NCI-H460 (cell line): Measurements from ENCODE around the gene RCL1. TPM values are rescaled to one million over a fixed set of nuclear protein-coding genes. Genes with fewer than 3 reads are reported as not detected.
"Not testable (repeated sequence)": the region's sequence is repeated elsewhere in the genome, so short reads cannot be mapped to it uniquely, and the experiment has no call there.

Experiments used
- DNase-seq: peaks from one replicate; pipeline ENCODE4 v3.0.0-alpha.2; 2016; ENCODE audit warnings: low read depth; ENCODE audit errors: extremely low read depth
- total RNA-seq: library from RNA; depleted of rRNA; stranded (reverse); fragments of >200 nt; shearing (Covaris generic); gene quantifications from 2 replicates; pipeline ENCODE4 v1.2.3, GENCODE V29; 2014

RCL1 gene
- total RNA-seq, 1 experiment from 2014 or later, result 22.1 TPM

DNA sequence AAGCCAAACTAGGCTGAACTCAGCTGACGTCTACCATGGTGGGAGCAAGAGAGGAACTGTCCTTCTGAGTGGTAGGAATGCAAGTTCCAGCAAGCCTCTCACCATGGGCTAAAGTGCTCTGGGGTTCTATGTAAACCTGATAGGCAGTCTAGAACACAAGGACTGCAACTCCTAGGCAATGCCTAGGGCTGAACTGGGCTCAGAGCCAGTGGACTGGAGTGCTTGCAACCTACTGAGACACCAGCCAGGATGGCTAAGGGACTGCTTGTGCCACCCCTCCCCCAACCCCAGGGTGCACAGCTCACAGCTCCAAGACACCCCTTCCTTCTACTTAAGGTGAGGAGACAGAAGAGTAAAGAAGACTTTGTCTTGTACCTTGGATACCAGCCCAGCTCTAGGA, 12.1 kb upstream of the RCL1 start:
- no peak for DNase-seq

DNA sequence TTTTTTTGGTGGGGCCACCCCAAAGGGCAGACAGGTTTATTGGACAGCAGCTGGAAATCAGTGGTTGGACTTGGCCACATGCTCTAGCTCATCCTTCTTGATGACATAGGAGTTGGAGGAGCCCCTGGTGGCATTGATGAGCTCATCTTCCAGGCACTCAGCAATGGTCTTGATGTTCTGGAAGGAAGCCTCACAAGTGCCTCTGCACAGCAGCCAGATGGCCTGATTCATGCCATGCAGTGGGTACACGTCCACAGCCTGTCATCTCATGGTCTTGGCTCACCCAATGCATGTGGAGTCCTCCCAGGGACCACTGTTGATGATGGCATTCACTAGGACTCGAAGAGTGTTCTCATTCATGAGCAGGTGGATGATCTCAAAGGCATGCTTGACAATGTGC, 11.3 kb upstream of the RCL1 start:
- DNase-seq, result no peak

DNA sequence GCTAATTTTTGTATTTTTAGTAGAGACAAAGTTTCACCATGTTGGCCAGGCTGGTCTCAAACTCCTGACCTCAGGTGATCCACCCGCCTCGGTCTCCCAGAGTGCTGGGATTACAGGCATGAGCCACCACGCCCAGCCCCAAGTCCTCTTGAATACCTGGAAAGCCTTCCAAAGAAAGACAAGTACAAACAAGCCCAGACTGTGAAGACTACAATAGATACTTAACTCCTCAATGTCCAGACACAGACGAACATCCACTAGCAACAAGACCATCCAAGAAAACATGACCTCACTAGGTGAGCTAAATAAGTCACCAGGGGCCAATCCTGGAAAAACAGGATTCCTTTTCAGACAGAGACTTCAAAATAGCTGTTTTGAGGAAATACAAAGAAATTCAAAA, 9.6 kb upstream of the RCL1 start:
- DNase-seq, result not testable (repeated sequence)

DNA sequence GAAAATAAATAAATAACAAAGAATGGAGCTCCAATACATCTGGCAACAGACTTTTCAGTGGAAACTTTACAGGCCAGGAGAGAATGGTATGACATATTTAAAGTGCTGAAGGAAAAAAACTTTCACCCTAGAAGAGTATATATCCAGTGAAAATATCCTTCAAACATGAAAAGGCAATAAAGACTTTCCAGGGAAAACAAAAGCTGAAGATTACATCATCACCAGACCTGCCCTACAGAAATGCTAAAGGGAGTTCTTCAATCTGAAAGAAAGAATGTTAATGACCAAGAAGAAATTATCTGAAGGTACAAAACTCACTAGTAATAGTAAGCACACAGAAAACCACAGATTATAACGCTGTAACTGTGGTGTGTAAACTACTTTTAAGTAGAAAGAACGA, 8.3 kb upstream of the RCL1 start:
- no peak for DNase-seq

DNA sequence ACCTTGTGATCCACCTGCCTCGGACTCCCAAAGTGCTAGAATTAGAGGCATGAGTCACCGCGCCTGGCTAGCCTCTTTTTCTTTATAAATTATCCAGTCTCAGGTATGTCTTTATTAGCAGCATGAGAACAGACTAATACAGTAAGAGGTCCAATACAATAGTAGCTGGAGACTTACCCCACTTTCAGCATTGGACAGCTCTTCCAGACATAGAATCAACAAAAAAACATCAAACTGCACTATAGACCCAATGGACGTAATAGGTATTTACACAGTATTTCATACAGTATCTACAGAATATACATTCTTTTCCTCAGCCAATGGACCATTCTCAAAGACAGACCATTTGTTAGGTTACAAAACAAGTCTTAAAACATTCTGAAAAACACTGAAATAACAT, 6.1 kb upstream of the RCL1 start:
- DNase-seq, result no peak

DNA sequence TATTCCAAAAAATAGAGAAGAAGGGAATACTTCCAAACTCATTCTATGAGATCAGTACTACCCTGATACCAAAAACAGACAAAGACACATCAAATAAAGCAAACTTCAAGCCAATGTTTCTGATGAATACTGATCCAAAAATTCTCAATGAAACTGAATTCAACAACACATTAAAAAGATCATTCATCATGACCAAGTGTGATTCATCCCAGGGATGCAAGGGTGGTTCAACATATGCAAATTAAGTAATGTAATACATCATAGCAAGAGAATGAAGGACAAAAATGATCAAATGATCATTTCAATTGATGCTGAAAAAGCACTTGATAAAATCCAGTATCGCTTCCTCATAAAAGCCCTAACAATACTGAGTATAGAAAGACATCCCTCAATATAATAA, 4.9 kb upstream of the RCL1 start:
- no peak for DNase-seq

DNA sequence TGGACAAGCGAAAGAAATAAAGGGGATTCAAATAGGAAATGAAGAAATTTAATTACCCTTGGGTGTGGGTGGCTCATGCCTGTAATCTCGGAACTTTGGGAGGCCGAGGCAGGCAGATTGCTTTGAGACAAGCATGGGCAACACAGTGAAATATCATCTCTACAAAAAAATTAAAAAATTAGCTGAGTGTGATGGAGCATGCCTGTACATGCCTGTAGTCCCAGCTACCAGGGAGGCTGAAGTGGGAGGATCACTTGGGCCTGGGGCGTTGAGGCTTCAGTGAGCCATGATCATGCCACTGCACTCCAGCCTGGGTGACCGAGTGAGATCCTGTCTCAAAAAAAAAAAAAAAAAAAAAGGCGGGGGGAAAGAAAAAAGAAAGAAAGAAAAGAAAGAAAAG, 4.0 kb upstream of the RCL1 start:
- DNase-seq, result no peak

DNA sequence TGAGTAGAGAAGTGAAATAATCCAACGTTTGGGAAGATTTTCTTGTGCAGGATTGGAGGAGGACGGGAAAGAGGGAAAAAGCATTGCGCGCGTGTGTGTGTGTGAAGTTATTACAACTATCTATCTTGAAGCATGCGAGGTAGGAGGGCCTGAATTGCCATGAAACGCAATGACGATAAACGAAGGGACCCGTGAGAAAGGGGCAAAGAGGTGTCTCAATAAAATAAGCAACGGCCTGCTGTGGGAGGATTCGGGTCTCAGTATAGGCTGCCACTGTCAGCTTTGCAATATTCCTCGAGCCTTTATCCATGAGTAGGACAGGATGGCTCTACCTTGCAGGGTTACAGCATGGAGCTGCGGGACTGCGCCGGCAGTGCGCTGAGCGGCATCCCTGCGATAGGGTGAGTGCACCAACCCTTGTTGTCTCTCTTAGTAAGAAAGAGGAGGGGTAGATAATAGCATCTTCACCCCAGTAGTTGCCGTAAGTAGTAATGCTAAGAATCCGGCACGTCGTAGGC, 631 bp upstream of the RCL1 start:
- no peak for DNase-seq

DNA sequence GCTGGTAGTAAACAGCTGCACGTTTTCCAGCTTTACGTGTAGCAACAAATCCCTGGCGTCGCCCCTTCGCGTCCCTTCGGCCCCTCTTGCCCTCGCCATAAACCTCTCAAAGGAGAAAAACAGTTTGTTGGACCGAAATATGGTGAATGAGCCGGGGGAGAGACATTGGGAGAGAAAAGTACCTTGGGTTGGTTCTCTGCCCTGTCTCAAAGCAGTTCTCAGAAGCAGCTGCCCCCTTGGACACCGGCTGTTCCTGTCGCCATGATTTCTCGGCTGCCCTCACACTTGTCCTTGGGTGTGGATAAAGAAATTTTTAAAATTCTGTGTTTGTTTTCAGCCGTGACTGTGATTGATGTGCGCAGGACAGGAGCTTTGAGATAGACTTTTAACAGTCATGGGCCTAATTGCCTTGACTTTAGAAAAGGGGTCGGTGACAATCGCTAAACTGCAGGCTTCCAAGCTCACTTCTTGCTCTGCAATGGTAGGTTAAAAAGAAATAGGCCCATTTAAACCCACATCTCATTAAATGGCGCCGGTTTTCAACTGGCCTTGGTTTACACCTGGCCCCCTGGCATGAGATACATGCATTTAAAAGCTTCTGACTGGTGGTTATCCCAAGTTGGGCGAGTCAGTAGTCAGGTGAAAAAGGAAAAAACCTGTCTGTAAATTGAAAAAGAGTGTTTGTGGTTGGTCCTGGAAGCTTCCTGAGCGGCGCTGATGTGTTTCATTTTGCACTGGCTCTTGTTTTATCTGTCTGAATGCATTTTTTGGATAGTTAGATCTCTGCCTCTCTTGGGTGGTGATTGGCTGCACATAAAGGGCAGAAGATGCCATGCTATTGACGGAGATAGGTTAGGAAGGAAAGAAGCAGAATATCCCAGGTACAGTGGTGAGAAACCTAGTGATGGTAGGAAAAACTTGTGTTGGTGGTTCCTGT, 983 bp downstream of the RCL1 start:
- DNase-seq, result no peak

DNA sequence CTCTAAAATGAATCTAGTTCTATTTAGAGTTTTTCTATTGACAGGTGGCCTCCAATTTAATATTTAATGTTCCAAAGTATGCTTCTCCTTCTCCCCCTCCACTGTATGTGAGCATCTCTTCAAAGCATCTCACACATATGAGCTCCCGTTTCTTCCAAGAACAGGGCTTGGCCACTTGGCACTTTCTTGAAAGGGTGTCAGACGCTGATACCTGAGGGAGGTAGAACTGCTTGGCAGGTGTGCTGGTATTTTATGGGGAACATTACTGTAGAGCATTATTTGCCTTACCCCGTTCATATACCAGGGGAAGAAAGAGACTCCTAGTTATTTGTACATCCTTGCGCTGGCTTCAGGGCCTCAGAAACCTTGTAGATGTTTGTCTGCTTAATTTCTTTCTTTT, 1.9 kb downstream of the RCL1 start:
- no peak for DNase-seq

DNA sequence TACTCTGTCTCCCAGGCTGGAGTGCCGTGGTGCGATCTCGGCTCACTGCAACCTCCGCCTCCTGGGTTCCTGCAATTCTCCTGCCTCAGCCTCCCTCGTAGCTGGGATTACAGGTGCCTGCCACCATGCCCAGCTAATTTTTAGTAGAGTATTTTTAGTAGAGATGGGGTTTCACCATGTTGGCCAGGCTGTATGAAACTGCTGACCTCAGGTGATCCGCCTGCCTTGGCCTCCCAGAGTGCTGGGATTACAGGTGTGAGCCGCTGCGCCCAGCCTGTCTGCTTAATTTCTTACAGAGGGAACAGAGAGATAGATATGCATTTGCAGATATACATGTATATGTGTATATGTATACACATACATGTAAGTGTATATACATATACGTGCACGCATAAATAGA, 2.4 kb downstream of the RCL1 start:
- not testable (repeated sequence) for DNase-seq

DNA sequence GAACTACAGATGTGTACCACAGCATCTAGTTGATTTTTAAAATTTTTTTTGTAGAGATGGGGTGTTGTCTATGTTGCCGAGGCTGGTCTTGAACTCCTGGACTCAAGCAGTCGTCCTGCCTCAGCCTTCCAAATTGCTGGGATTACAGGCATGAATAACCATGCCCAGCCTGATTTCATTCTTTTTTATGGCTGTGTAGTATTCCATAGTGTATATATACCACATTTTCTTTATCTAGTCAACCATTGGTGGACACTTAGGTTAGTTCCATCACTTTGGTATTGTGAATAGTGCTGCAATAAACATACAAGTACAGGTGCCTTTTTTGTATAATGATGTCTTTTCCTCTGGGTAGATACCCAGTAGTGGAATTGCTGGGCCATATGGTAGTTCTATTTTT, 3.8 kb downstream of the RCL1 start:
- no peak for DNase-seq

DNA sequence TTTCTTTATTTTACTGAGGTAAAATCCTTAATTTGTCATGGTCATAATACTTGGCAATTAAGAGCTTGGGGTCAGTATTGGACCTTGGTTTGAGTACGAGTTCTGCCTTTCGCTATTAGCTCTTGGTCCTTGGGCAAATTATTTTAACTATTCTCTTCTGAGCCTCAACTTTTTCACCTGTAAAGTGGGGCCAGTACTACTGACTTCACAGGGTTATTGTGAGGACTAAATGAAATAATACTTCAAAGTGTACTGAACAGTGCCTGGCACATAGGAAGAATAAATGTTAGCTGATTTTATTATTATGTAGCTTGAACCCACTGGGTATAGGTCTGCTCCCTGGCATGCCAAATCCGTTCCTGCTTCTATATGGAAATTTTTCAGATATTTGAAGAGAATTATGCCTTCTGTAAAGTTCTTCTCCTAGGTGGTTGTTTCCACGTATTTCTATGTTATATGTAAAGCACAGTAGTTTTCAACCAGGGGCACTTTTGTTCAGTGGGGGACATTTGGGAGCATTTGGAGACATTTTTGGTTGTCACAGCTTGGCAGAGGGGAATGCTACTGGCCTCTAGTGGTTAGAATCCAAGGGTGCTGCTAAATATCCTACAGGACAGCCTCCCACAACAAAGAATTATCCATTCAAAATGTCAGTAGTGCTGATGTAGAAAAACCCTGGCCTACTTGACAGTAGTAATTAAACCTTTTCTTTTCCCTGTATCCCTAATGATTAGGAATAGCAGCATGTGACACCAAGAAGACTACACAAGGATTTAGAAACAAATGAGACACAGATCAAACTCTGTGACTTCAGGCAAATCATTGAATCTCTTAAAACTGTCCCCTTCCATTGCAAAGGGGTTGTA, 4.5 kb downstream of the RCL1 start:
- DNase-seq, result no peak

DNA sequence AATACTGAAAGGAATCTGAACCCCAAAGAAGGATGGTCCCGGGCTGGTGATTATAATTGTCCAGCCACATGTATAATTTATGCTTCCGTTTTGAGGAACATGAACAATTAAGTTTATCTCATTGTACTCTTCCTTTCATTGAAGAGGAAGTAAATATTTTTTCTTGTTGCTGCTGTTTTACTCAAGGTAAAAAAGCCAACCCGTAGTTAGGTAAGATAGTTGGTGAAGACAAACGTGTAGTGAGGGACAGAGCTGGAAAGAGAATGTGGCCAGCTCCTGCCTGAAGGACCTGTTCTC, 5.1 kb downstream of the RCL1 start:
- no peak for DNase-seq

DNA sequence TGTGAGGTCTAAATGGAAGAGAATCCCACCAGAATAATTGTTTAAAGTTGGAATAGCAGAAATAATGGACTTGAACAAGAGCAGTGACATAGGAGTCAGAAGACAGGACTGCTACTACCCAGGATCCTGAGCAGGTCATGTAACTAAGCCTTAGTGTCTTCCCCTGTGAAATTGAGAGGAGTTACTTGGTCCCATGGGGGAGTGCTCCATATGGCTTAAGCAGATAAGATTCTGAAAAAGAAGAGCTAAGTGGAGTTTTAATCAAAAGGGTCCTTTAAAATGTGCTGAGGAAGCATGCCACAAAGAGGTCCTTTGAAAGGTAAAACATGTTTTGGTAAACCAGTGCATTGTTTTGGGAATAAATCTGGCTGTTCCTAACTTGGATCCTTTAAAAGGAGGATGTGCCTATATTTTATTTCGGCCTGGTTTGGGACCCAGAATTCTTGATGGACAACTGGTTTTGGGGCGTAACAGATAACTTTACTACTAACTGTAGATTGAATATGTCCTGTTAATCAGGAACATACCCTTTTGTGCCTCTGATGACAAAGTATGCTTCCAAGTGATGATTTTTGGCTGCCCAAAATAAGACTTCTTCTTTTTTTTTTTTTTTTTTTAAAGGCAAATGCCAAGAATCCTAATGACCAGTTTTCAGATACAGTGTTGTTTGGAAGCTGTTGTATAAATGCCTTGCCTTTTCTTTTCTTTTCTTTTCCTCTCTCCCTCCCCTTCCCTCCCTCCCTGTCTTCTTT, 5.7 kb downstream of the RCL1 start:
- DNase-seq, result no peak

DNA sequence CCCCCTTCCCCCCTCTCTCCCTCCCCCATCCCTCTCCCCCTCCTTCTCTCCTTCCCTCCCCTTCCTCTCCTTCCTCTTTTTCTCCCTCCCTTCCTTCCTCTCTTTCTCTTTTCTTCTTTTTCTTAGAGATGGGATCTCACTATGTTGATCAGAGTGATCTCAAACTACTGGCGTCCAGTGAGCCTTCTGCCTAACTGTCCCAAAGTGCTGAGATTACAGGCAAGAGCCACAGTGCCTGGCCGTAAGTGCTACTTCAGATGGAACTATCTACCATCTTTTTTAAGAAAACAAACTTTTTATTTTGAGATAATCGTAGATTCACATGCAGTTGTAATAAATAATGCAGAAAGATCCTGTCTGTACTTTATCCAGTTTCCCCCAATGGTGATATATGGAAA, 6.3 kb downstream of the RCL1 start:
- DNase-seq, result no peak

DNA sequence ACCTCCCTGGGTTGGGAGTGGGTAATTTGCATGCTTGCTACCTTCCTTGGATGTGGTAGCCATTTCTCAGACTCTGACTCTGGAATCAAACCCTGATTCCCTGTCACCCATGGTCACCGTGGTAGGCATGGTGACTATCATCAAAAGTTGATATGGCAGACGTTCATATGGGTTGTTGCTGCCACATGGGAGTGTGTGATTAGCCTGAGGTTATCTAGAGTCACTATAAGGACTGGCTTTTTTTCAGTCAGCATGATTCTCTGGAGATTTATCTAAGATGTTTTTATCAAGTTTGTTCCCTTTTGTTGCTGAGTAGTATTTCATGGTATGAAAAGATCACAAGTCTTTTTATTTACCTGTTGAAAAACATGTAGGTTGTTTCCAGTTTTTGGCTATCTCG, 7.0 kb downstream of the RCL1 start:
- DNase-seq, result no peak

DNA sequence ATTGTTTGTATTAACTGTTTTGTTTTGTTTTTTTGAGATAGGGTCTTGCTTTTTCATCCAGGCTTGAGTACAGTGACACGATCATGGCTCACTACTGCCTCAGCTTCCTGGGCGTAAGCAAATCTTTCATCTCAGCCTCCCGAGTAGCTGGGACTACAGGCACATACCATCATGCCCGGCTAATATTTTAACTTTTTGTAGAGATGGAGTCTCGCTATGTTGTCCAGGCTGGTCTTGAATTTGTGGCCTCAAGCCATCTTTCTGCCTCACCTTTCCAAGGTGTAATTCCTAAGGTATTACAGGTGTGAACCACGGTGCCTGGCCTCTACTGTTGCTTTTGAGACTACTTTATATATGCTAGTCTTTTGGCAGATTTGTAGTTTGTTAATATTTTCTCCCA, 8.4 kb downstream of the RCL1 start:
- DNase-seq, result no peak

DNA sequence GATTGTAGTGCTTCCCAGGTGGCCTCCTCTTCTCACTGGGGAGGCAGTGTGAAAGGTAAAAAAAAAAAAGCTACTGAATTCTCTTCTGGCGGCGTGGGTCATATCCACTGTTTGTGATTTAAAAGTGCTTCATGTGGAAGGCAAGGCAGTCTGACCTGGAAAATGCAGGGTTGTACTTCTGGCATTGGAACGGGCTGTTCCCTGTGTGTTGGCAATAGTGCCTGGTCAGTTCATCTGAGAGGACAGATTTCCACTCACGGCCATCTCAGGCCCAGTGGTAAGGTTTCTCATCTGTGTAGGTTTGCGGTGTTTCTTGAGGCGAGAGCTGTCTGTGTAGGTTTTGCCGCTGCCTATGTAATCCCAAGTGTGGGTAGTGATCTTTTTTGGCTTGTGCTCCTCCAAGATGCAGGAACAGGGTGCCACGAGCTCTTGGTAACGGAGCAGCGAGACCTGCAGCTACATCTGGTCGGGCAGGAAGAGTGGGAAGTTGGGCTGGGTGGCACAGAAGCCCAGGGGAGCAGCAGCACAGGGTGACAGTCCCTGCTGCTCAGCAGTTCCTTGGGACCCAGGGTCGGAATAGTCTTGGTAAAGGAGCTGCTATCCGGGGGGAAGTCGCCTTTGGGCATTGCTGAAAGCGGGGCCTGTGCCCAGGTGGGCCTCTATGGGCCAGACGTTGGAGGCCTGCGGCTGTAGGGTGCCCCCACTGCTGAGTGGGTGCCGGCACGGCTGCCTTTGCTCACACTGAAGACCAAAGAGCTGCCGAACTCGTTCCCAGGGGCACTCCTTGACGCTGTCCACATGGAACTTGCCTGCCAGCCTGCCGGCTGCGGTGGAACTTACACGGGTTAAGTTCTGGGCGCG, 11.2 kb downstream of the RCL1 start:
- no peak for DNase-seq

DNA sequence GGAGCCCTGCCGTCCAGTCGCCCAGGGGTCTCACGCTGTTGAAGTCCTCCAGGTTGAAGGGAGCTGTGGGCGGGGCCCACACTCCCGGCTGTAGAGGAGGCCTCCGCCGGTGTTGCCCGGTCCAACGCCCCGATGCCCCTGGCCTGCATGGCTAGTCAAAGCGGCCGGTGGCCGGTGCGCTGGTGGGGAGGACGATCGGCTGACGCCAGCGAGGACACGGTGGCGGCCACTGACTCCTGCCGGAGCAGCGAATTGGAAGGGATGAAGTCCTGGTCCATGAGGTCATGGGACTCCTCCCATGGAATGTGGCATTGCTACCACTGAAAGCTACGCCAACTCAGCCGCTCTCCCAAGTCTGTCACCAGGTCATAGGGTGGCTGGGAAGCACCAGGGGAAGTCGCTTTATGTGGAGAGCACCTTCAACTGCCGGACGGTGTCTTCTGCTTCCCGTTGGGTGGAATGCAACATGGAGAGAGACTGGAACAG, 11.8 kb downstream of the RCL1 start:
- no peak for DNase-seq
